Ovary (tissue), 9 donors: ENCODE results near the gene UBE2G1. TPM values are rescaled to one million over a fixed set of nuclear protein-coding genes. Genes with fewer than 3 reads are reported as not detected.
"Not testable (repeated sequence)": the region's sequence is repeated elsewhere in the genome, so short reads cannot be mapped to it uniquely, and the experiment has no call there.

Experiments
- DNase-seq, 5 donors: peaks; one replicate each; pipeline ENCODE4 v3.0.0-alpha.2; 2019 to 2020
- H3K27ac ChIP-seq, 2 donors: fragments of 200-600 bp; one replicate each; pipeline versions ENCODE4 v1.5.1 to v1.8.0; 2019 to 2022
- H3K27me3 ChIP-seq: fragments of 200-600 bp; one replicate; pipeline ENCODE4 v1.8.0; 2022
- H3K36me3 ChIP-seq: fragments of 200-600 bp; sonication (generic); one replicate; pipeline ENCODE4 v1.5.1; 2019
- H3K4me1 ChIP-seq: one replicate; pipeline ENCODE4 v1.8.1; 2013; ENCODE audit warnings: mild to moderate bottlenecking, moderate library complexity; ENCODE audit not compliant: insufficient read depth
- H3K4me3 ChIP-seq: fragments of 200-600 bp; sonication (generic); one replicate; pipeline ENCODE4 v1.5.1; 2017
- H3K9me3 ChIP-seq, 2 donors: fragments of 200-600 bp in 1 of 2; sonication (generic) in 1 of 2; one replicate each; pipeline versions ENCODE4 v1.5.1 to v1.8.1; 2013 to 2019; ENCODE audit warnings: mild to moderate bottlenecking in 1 of 2, moderate library complexity in 1 of 2
- CTCF ChIP-seq, 3 donors: fragments of 450-650 bp in 2 of 3; fragments of 200-600 bp in 1 of 3; IDR thresholded peaks; one replicate each; pipeline versions ENCODE4 v1.5.1 to v1.8.0; 2016 to 2022; ENCODE audit warnings: antibody characterized with exemption in 3 of 3, mild to moderate bottlenecking in 1 of 3
- EP300 ChIP-seq: sonication (generic); formaldehyde crosslinking; IDR thresholded peaks from one replicate; pipeline ENCODE4 v1.6.1; 2017; ENCODE audit warnings: antibody characterized with exemption
- POLR2A ChIP-seq: fragments of 450-650 bp; IDR thresholded peaks from one replicate; pipeline ENCODE4 v1.6.1; 2017; ENCODE audit warnings: antibody characterized with exemption, mild to moderate bottlenecking, moderate library complexity
- WGBS, 3 donors: extraction: QIAGEN DNeasy Blood & Tissue Kit in 1 of 3; methylation state at CpG; one replicate each; pipeline versions ENCODE4 v1.1.5 to v1.1.7; 2013 to 2017; 5-methylcytosine and 5-hydroxymethylcytosine counted together
- intact Hi-C, 4 donors: fragments of 100-400 bp; cut with DNase I; formaldehyde crosslinking; loops; one replicate each; pipeline versions ENCODE4 v1.11.0 to v1.15.1; 2022 to 2023
- polyA plus RNA-seq, 2 donors: library from polyadenylated mRNA; stranded (reverse); fragments of 200-250 nt in 1 of 2; fragments of 350-450 nt in 1 of 2; fragmentation: Illumina TruSeq in 1 of 2; extraction: RNeasy Lipid Tissue Mini Kit (QIAGEN cat#74804) in 1 of 2; gene quantifications; one replicate each; pipeline ENCODE4 v1.2.3, GENCODE V29; 2013 to 2014
- total RNA-seq, 7 donors: library from RNA; depleted of rRNA in 2 of 7; stranded (reverse); fragments of >200 nt in 2 of 7; fragmentation: NEBNext Ultra II Directional in 3 of 7; extraction: Animal tissue kit (Norgen Biotek cat#: 25700) in 3 of 7; gene quantifications; one replicate each; pipeline versions ENCODE4 v1.1.0 to v1.2.4, GENCODE V29; 2016 to 2023
- donor health status: DM: no; HTN: no; CAD: no; lungs with moderate emphysema.
- donor health status: DM: no; HTN: no; CAD: no.
- donor health status: Bipolar disorder and iron deficiency.
- donor health status: DM: yes; HTN: yes; CAD: no.
- donor health status: DM: no; HTN: no; CAD: no.
- donor health status: DM: yes; HTN: yes; CAD: no.

Gene UBE2G1
- total and polyA plus RNA-seq, 9 donors = 12.4 to 50.7 (median 36.5) TPM

GRCh38 chr17:4369557-4370230, 3.2 kb upstream of the UBE2G1 start:
- intact Hi-C loops = loop anchor here in 1 of 4 donors (10.0 kb wide), 1 partner anchor 55 kb away; no protein-coding TSS in a partner anchor
- H3K9me3 ChIP-seq = no peaks in the 10 kb centered on the region
- no peak overlapping the region for H3K4me3 ChIP-seq
- no peaks in the 10 kb centered on the region for H3K27me3 ChIP-seq
- no peak overlapping the region for H3K27ac ChIP-seq
- WGBS, 3 donors = 91 to 95% (median 92%) methylated on average over 16 of the region's 16 CpGs
- TF ChIP-seq CTCF (IDR thresholded peaks at IDR 0.05) = no peak
- TF ChIP-seq POLR2A = no peak
- no peak for TF ChIP-seq EP300
- no peaks in the 10 kb centered on the region for H3K36me3 ChIP-seq
- peak in 1 of 5 donors; percentile 25 for DNase-seq
- H3K4me1 ChIP-seq = no peaks in the 10 kb centered on the region

- intact Hi-C loops = loop anchor here in 1 of 4 donors (10.0 kb wide), 1 partner anchor 54 kb away; no protein-coding TSS in a partner anchor
- Histone ChIP-seq H3K36me3 (no peaks in the 10 kb centered on the region), H3K4me3 (no peak overlapping the region), H3K27me3 (no peaks in the 10 kb centered on the region), H3K4me1 (peaks cover 3% of the 10 kb centered on the region), H3K27ac (no peak overlapping the region), H3K9me3 (no peaks in the 10 kb centered on the region)
- no peak for TF ChIP-seq POLR2A
- TF ChIP-seq EP300 = no peak
- TF ChIP-seq CTCF (IDR thresholded peaks at IDR 0.05) = no peak
- no peak for DNase-seq
- 83 to 91% (median 84%) methylated on average over 5 of the region's 5 CpGs for WGBS, 3 donors
Measured at GRCh38 chr17:4368341-4368740, 1.9 kb upstream of the UBE2G1 start.

GRCh38 chr17:4367177-4367576, 702 bp upstream of the UBE2G1 start:
- H3K27me3 ChIP-seq, H3K36me3 ChIP-seq, H3K9me3 ChIP-seq, H3K4me1 ChIP-seq: not testable (repeated sequence)
- peak in 4 of 5 donors; percentile 27 to 47 (median 40) for DNase-seq
- Histone ChIP-seq H3K27ac (peak overlapping the region; percentile 83 to 91), H3K4me3 (peak overlapping the region; percentile 93)
- intact Hi-C loops = loop anchor here in 1 of 4 donors (10.0 kb wide), 1 partner anchor 52 kb away; no protein-coding TSS in a partner anchor
- WGBS, 3 donors = 93 to 99% (median 96%) methylated on average over 10 of the region's 10 CpGs

- intact Hi-C loops = loop anchor here in 1 of 4 donors (10.0 kb wide), 1 partner anchor 51 kb away; no protein-coding TSS in a partner anchor
- Histone ChIP-seq H3K27ac (peak overlapping the region; percentile 83 to 91), H3K4me1 (peaks cover 3% of the 10 kb centered on the region), H3K9me3 (no peaks in the 10 kb centered on the region), H3K27me3 (no peaks in the 10 kb centered on the region), H3K4me3 (peak overlapping the region; percentile 93), H3K36me3 (no peaks in the 10 kb centered on the region)
- no peak for TF ChIP-seq CTCF (IDR thresholded peaks at IDR 0.05)
- no peak for TF ChIP-seq POLR2A
- TF ChIP-seq EP300 = no peak
- 0% methylated on average over 16 to 82 of the region's 82 CpGs for WGBS, 3 donors
- DNase-seq = peak; percentile 44 to 73 (median 67)
Measured at GRCh38 chr17:4365628-4366326, 698 bp downstream of the UBE2G1 start.
